CD4-positive, alpha-beta memory T cell (primary cell): ENCODE data around the gene NTHL1. TPM values are rescaled to one million over a fixed set of nuclear protein-coding genes. Genes with fewer than 3 reads are reported as not detected.

Source experiments
- CTCF ChIA-PET: fragments of 350-600 bp; sonication (Branson Sonifier 250); formaldehyde crosslinking; loops from one replicate; lab custom pipeline; 2021; ENCODE audit warnings: inconsistent platforms; ENCODE audit not compliant: partially characterized antibody; lab: Charles Lee
- POLR2A ChIA-PET: fragments of 350-600 bp; sonication (Branson Sonifier 250); formaldehyde crosslinking; loops from one replicate; lab custom pipeline; 2021; ENCODE audit not compliant: partially characterized antibody; lab: Charles Lee
- DNase-seq, 5 donors: peaks; one replicate each; pipeline versions ENCODE4 v3.0.0 to v3.0.0-alpha.2; 2020 to 2022; ENCODE audit warnings: mixed read lengths in 1 of 5
- H3K27ac ChIP-seq: one replicate; pipeline ENCODE4 v1.7.0; 2013; ENCODE audit warnings: low read depth, low read length
- H3K27me3 ChIP-seq: 2 replicates; pipeline ENCODE4 v1.7.0; 2013; ENCODE audit warnings: mild to moderate bottlenecking, low read length, moderate library complexity; ENCODE audit not compliant: insufficient read depth
- H3K36me3 ChIP-seq: 2 replicates; pipeline ENCODE4 v1.7.0; 2013; ENCODE audit warnings: mild to moderate bottlenecking, low read length, moderate library complexity; ENCODE audit not compliant: insufficient read depth
- H3K4me1 ChIP-seq: 2 replicates; pipeline ENCODE4 v1.7.0; 2013; ENCODE audit warnings: mild to moderate bottlenecking, low read length, moderate library complexity; ENCODE audit not compliant: insufficient read depth
- H3K4me3 ChIP-seq, 2 donors: one replicate each; pipeline ENCODE4 v1.7.0; 2013; ENCODE audit warnings: low read length in 2 of 2, mild to moderate bottlenecking in 1 of 2
- H3K9me3 ChIP-seq, 2 donors: one replicate each; pipeline ENCODE4 v1.7.0; 2013; ENCODE audit warnings: low read length in 2 of 2, control low read depth in 1 of 2; ENCODE audit not compliant: control insufficient read depth in 1 of 2
- H3K27ac Mint-ChIP-seq, 7 donors: one replicate each; pipeline ENCODE4 v1.8.0; 2020 to 2021; ENCODE audit warnings: mixed read lengths in 7 of 7, mild to moderate bottlenecking in 6 of 7, inconsistent platforms in 3 of 7, moderate library complexity in 3 of 7
- H3K27me3 Mint-ChIP-seq, 2 donors: one replicate each; pipeline ENCODE4 v1.8.0; 2020 to 2021; ENCODE audit warnings: mixed read lengths in 2 of 2
- H3K36me3 Mint-ChIP-seq, 2 donors: one replicate each; pipeline ENCODE4 v1.8.0; 2020 to 2021; ENCODE audit warnings: mixed read lengths in 2 of 2, inconsistent platforms in 1 of 2, mild to moderate bottlenecking in 1 of 2
- H3K4me1 Mint-ChIP-seq, 4 donors: one replicate each; pipeline ENCODE4 v1.8.0; 2020 to 2021; ENCODE audit warnings: mixed read lengths in 4 of 4, mild to moderate bottlenecking in 1 of 4
- H3K4me3 Mint-ChIP-seq, 8 donors: one replicate each; pipeline ENCODE4 v1.8.0; 2020 to 2021; ENCODE audit warnings: mixed read lengths in 8 of 8, mild to moderate bottlenecking in 7 of 8, moderate library complexity in 6 of 8, inconsistent platforms in 3 of 8
- H3K9me3 Mint-ChIP-seq, 8 donors: one replicate each; pipeline ENCODE4 v1.8.0; 2020 to 2021; ENCODE audit warnings: mixed read lengths in 8 of 8, mild to moderate bottlenecking in 5 of 8, inconsistent platforms in 3 of 8, moderate library complexity in 1 of 8
- intact Hi-C: fragments of 100-400 bp; cut with micrococcal nuclease; formaldehyde crosslinking; loops from one replicate; pipeline ENCODE4 v1.15.1; 2023
- polyA plus RNA-seq, 2 donors: library from polyadenylated mRNA; unstranded; fragments of 300-500 nt; fragmentation: Illumina TruSeq; gene quantifications; one replicate each; pipeline ENCODE4 v1.2.3, GENCODE V29; 2021
- total RNA-seq, 2 experiments: library from RNA; stranded (reverse); gene quantifications; one replicate each; pipeline ENCODE4 v1.2.3, GENCODE V29; 2021

The NTHL1 gene
- total and polyA plus RNA-seq, 4 experiments from 2014 or later = 9.3 to 20.1 (median 12.7) TPM

DNA sequence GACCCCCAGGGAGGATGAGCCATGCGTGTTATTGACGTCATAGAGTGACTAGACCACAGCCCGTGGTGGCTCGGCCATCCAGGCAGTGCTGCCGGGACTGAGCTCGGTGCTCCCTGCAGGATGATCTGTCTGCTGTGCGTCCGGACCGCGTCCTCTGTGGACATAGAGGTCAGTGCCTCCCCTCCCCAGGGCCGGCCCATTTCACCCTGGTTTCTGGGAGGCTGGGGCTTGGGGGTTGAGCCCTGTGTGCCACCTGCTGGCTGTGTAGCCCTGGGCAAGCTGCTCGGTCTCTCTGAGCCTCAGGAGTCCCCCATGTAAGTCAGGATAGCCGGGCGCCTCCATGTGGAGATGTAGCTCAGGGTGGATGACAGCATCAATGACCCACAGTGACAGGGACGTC lies 8.4 kb upstream of the NTHL1 start:
- Histone ChIP-seq H3K36me3 (peaks cover 24% of the 10 kb centered on the region), H3K4me3 (no peak overlapping the region), H3K9me3 (no peaks in the 10 kb centered on the region), H3K4me1 (no peaks in the 10 kb centered on the region), H3K27me3 (no peaks in the 10 kb centered on the region), H3K27ac (no peak overlapping the region)
- no peak overlapping the region for H3K4me3 Mint-ChIP-seq
- DNase-seq = no peak
- peaks cover 0 to 3% (median 0%) of the 10 kb centered on the region in 4 donors for H3K4me1 Mint-ChIP-seq
- ChIA-PET CTCF (interaction anchor here (1.5 kb wide), 1 partner anchor 84 kb away, joined by 6 read pairs; no protein-coding TSS in a partner anchor), POLR2A (interaction anchor here (0.7 kb wide), 1 partner anchor 8 kb away, joined by 3 read pairs; the partner anchor contains the start of genes NTHL1 and TSC2)
- H3K27me3 Mint-ChIP-seq = no peaks in the 10 kb centered on the region
- intact Hi-C loops = no loop called here
- no peak overlapping the region for H3K27ac Mint-ChIP-seq
- no peaks in the 10 kb centered on the region for H3K9me3 Mint-ChIP-seq
- H3K36me3 Mint-ChIP-seq = peaks cover 5 to 43% of the 10 kb centered on the region in 2 donors

DNA sequence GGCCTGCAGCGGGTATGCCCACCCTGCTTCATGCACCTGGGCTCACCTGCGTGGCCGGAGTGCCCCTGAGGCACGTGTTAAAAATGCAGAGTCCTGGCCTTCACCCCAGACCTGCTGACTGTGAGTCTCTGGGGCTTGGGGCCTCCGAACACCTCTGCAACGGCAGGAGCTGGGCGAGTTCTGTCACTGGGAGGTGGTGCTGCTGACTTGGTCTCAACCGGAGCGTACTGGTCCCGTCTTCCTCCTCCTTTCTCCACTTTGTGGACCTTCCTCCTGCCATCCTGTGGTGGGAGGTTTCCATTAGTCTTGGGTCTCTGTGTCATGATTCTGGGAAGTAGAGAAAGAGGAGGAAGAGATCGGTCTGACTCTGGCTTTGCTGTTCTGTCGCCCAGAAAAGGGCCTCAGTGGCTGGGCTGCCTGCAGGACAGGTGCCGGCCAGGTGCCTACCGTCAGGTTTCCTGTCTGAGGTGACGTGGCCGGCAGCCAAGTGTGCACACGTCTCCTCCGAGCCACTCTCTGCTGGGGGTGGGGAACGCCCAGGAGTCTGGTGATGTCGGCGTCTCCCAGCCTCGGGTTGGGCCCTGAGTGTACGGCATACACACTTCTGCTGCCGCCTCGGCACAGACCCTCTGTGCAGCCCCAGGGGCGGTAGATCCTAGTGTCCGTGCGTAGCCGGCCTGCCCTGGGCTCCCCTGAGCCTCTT lies 7.1 kb upstream of the NTHL1 start:
- Histone ChIP-seq H3K27ac (no peak overlapping the region), H3K4me1 (no peaks in the 10 kb centered on the region), H3K27me3 (no peaks in the 10 kb centered on the region), H3K4me3 (no peak overlapping the region), H3K36me3 (peaks cover 23% of the 10 kb centered on the region), H3K9me3 (no peaks in the 10 kb centered on the region)
- no peak for DNase-seq
- no peak overlapping the region for H3K27ac Mint-ChIP-seq
- POLR2A ChIA-PET = interaction anchor here (1.0 kb wide), 1 partner anchor 11 kb away, joined by 3 read pairs; no protein-coding TSS in a partner anchor
- CTCF ChIA-PET = interaction anchor here (1.5 kb wide), 1 partner anchor 86 kb away, joined by 6 read pairs; no protein-coding TSS in a partner anchor
- no peaks in the 10 kb centered on the region for H3K27me3 Mint-ChIP-seq
- no peak overlapping the region for H3K4me3 Mint-ChIP-seq
- intact Hi-C loops = no loop called here
- H3K9me3 Mint-ChIP-seq = no peaks in the 10 kb centered on the region
- H3K36me3 Mint-ChIP-seq = peaks cover 5 to 34% of the 10 kb centered on the region in 2 donors
- H3K4me1 Mint-ChIP-seq = peaks cover 0 to 3% (median 0%) of the 10 kb centered on the region in 4 donors

DNA sequence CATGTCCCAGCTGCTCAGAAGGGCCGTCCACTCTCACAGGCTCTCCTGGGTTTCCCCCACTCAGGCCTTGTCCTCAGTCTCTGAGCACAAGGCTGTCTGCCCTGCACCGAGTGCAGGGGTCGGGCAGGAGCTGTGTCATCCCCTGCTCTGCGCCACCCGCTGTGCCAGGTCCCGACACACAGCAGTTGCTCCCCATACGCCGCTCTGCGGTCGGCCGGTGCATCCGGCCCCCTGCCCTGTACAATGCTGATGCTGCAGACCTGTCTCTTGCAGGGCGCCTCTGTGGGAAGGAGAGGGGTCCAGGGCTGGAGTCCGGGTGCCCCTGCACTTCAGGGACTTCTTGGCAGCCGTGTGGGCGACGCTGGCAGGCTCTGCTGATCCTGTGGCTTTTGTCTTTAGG lies 6.3 kb upstream of the NTHL1 start:
- intact Hi-C loops = no loop called here
- H3K36me3 Mint-ChIP-seq = peaks cover 5 to 33% of the 10 kb centered on the region in 2 donors

DNA sequence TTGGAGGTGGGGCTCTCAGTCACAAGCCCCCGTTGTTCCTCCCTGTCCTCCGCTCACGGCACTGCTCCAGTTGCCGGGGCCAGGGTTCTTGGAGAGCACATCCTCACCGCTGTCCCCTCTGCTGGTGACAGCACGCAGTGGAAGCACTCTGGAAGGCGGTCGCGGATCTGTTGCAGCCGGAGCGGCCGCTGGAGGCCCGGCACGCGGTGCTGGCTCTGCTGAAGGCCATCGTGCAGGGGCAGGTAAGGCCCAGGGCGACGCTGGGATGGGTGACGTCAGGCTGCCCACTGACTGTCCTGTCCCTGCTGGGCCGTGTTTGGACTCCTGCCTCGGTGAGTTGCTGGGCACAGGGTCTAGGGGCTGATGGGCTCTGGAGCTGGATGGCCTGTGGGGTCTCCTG lies 5.6 kb upstream of the NTHL1 start:
- Histone ChIP-seq H3K27me3 (no peaks in the 10 kb centered on the region), H3K27ac (no peak overlapping the region), H3K36me3 (peaks cover 23% of the 10 kb centered on the region), H3K9me3 (no peaks in the 10 kb centered on the region), H3K4me1 (peaks cover 11% of the 10 kb centered on the region), H3K4me3 (no peak overlapping the region)
- no peak for DNase-seq
- no peaks in the 10 kb centered on the region for H3K27me3 Mint-ChIP-seq
- H3K4me1 Mint-ChIP-seq = peaks cover 7 to 13% (median 8%) of the 10 kb centered on the region in 4 donors
- ChIA-PET CTCF (no interaction called here), POLR2A (no interaction called here)
- H3K9me3 Mint-ChIP-seq = no peaks in the 10 kb centered on the region
- H3K27ac Mint-ChIP-seq = no peak overlapping the region
- no peak overlapping the region for H3K4me3 Mint-ChIP-seq
- intact Hi-C loops = no loop called here
- peaks cover 5 to 31% of the 10 kb centered on the region in 2 donors for H3K36me3 Mint-ChIP-seq

More for the DNA sequence above, 6.3 kb upstream of the NTHL1 start:
- Histone ChIP-seq H3K36me3 (peaks cover 23% of the 10 kb centered on the region), H3K4me1 (peaks cover 5% of the 10 kb centered on the region), H3K4me3 (no peak overlapping the region), H3K9me3 (no peaks in the 10 kb centered on the region), H3K27ac (no peak overlapping the region), H3K27me3 (no peaks in the 10 kb centered on the region)
- no peak for DNase-seq
- ChIA-PET CTCF (no interaction called here), POLR2A (no interaction called here)
- Mint-ChIP-seq H3K27me3 (no peaks in the 10 kb centered on the region), H3K27ac (no peak overlapping the region), H3K4me3 (no peak overlapping the region), H3K4me1 (peaks cover 0 to 6% (median 2%) of the 10 kb centered on the region in 4 donors), H3K9me3 (no peaks in the 10 kb centered on the region)

DNA sequence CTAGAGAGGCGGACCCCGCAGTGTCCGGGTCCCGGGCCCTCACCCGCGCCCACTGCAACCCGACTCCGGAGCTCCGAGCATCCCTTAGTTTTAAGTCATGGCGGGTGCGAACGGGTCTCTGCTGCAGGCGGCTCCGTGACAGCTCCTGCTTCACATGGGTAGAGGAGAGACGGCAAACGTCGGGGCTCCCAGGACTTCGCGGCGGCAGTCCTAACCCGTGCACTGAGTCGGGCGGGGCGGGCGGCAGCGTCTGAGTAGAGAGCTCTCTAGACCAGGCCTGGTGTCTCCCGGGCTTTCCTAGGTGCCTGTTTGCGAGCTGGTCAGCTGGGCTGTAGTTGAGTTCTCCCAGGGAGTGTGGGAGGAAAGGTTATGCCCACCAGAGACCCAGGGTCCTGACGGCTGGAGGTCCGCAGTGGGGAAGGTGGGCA lies 496 bp upstream of the NTHL1 start:
- H3K27me3 Mint-ChIP-seq = no peaks in the 10 kb centered on the region
- DNase-seq = no peak
- peak overlapping the region; percentile 81 to 82 for H3K4me3 ChIP-seq
- no peaks in the 10 kb centered on the region for H3K9me3 ChIP-seq
- H3K27ac Mint-ChIP-seq = peak overlapping the region; percentile 42 to 91 (median 82)
- peaks cover 5 to 12% of the 10 kb centered on the region in 2 donors for H3K36me3 Mint-ChIP-seq
- H3K4me1 ChIP-seq = peaks cover 24% of the 10 kb centered on the region
- H3K4me1 Mint-ChIP-seq = peaks cover 11 to 27% (median 17%) of the 10 kb centered on the region in 4 donors
- H3K9me3 Mint-ChIP-seq = no peaks in the 10 kb centered on the region
- ChIA-PET POLR2A (interaction anchor here (0.7 to 3.5 kb wide), 17 partner anchors 8 to 704 kb away, joined by 3 to 38 read pairs (median 3); partner anchors contain the start of genes CEMP1, ECI1, NHERF2 and PKD1), CTCF (interaction anchor here (0.6 to 1.5 kb wide), 3 partner anchors 9 to 104 kb away, joined by 4 to 11 read pairs (median 5); no protein-coding TSS in a partner anchor)
- peak overlapping the region; percentile 88 to 94 (median 91) for H3K4me3 Mint-ChIP-seq
- intact Hi-C loops = loop anchor here (5.0 kb wide), 1 partner anchor 41 kb away; the partner anchor contains the start of gene ZNF598
- peaks cover 11% of the 10 kb centered on the region for H3K36me3 ChIP-seq
- H3K27ac ChIP-seq = peak overlapping the region; percentile 73
- H3K27me3 ChIP-seq = no peaks in the 10 kb centered on the region

DNA sequence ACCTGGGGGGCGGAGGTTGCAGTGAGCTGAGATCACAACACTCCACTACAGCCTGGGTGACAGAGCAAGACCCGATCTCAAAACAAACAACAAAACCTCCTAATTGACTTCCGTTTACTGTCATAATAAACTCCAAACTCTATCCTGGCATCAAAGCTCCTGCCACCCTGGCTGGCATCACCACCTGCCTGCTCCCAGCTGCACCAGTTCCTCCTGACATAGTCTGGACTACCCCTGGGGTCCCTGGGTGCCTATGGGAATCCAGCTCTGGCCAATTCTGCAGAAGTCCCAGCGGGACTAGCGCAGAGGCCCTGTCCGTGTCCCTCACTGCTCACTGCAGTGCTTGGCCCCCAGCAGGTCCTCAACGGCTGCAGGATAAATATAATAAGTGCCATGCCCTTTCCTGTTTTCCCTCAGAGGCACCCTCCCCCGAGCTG lies 723 bp downstream of the NTHL1 start:
- Mint-ChIP-seq H3K27ac (peak overlapping the region in 6 of 7 donors; percentile 58 to 91 (median 78)), H3K4me3 (peak overlapping the region; percentile 91 to 96 (median 93)), H3K9me3 (no peaks in the 10 kb centered on the region), H3K4me1 (peaks cover 11 to 27% (median 17%) of the 10 kb centered on the region in 4 donors), H3K36me3 (peaks cover 0 to 10% of the 10 kb centered on the region in 2 donors), H3K27me3 (no peaks in the 10 kb centered on the region)
- intact Hi-C loops = loop anchor here (1.0 to 5.0 kb wide), 6 partner anchors 24 to 413 kb away; partner anchors contain the start of genes RNPS1, TEDC2, TRAF7 and ZNF598
- peak overlapping the region; percentile 73 for H3K27ac ChIP-seq
- H3K4me3 ChIP-seq = peak overlapping the region; percentile 57 to 82
- H3K9me3 ChIP-seq = no peaks in the 10 kb centered on the region
- H3K27me3 ChIP-seq = no peaks in the 10 kb centered on the region
- DNase-seq = no peak
- H3K4me1 ChIP-seq = peaks cover 24% of the 10 kb centered on the region
- ChIA-PET POLR2A (interaction anchor here (1.1 to 3.5 kb wide), 6 partner anchors 19 to 108 kb away, joined by 3 to 38 read pairs (median 5); partner anchors contain the start of genes RPS2 and TRAF7), CTCF (interaction anchor here (1.2 to 1.5 kb wide), 2 partner anchors 93 to 94 kb away, joined by 4 to 11 read pairs; no protein-coding TSS in a partner anchor)
- H3K36me3 ChIP-seq = peaks cover 4% of the 10 kb centered on the region
